Measurements from ENCODE around the gene LPP.

DNA sequence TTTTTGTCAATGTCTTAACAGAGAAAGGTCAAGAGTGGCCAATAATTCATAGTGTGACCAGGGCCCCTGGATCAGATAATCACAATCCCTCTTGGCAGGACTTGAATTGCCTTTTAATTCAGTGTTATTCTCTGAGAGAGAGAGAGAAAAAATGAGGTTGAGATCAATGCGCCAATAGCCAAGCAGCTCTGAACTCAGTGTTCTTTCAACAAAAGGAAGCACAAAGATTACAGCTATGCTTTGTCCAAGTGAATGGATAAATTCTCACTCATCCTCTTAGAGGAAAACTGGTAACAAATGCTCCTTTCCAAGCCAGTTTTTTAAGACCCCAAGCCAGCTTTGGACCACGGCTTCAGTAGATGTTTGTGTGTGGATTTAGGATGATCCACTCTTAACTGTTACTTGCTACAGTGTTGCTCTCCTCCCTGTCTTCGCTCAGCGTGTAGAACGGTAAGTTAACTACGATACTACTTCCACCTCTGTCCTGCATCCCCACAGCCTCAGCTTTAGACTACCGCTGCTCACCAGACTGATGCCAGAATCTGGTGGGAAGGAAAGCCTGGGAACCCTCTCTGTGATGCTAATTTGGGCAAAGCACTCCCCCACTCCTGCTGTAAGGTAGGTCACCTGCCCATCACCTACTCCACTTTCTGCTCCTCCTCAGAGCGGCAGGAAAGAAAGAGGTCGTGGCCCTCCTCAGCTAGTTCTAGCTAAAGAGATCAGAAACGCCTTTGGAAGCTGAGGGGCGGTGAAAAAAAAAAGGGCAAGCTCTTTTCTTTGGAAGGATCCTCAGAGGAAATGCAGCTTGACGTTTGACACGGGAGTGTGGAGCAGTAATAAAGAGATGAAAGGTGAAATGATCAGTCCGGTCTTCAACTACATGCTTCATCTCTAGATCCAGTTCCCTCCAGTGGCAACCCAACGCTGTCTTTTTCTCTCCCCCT, 46.8 kb upstream of the LPP start:
- TF ChIP-seq, protein P1, sequence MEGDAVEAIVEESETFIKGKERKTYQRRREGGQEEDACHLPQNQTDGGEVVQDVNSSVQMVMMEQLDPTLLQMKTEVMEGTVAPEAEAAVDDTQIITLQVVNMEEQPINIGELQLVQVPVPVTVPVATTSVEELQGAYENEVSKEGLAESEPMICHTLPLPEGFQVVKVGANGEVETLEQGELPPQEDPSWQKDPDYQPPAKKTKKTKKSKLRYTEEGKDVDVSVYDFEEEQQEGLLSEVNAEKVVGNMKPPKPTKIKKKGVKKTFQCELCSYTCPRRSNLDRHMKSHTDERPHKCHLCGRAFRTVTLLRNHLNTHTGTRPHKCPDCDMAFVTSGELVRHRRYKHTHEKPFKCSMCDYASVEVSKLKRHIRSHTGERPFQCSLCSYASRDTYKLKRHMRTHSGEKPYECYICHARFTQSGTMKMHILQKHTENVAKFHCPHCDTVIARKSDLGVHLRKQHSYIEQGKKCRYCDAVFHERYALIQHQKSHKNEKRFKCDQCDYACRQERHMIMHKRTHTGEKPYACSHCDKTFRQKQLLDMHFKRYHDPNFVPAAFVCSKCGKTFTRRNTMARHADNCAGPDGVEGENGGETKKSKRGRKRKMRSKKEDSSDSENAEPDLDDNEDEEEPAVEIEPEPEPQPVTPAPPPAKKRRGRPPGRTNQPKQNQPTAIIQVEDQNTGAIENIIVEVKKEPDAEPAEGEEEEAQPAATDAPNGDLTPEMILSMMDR (IDR thresholded peaks at IDR 0.05; ENCODE audit: low read length), result no peak
- TF ChIP-seq EZH2 (optimal IDR thresholded peaks at IDR 0.05; ENCODE audit: low read depth, low read length) (no peak), EZH2phosphoT487 (IDR thresholded peaks at IDR 0.05; ENCODE audit: low read length) (no peak)

Measured in MM.1S (cell line).